ENCODE results near the gene WDR7. TPM values are rescaled to one million over a fixed set of nuclear protein-coding genes. Genes with fewer than 3 reads are reported as not detected.

WDR7 gene
- total RNA-seq, 1 experiment from 2014 or later, result 11.5 TPM

- Histone ChIP-seq H3K79me2 (ENCODE audit: insufficient read depth, low read length) (no peaks in the 10 kb centered on the region), H3K27ac (ENCODE audit: low read depth, low read length) (no peak overlapping the region), H3K27me3 (ENCODE audit: insufficient read depth, low read length) (no peaks in the 10 kb centered on the region), H3K4me3 (replicated peaks in 1 of 2; ENCODE audit: low read depth in 1 of 2, low read length in 2 of 2) (no peak overlapping the region), H2AFZ (ENCODE audit: low read depth, low read length, poor library complexity, severe bottlenecking) (no peak overlapping the region), H4K20me1 (ENCODE audit: insufficient read depth) (no peaks in the 10 kb centered on the region), H3K4me1 (ENCODE audit: control insufficient read depth in 1 of 2, insufficient read depth in 2 of 2, low read length in 2 of 2) (no peaks in the 10 kb centered on the region), H3K36me3 (ENCODE audit: control insufficient read depth in 1 of 2, insufficient read depth in 2 of 2, low read length in 2 of 2) (no peaks in the 10 kb centered on the region), H3K4me2 (ENCODE audit: low read length) (no peak overlapping the region), H3K9me3 (ENCODE audit: control insufficient read depth in 1 of 2, insufficient read depth in 1 of 2, low read depth in 1 of 2, low read length in 2 of 2) (no peaks in the 10 kb centered on the region), H3K9me2 (ENCODE audit: insufficient read depth) (no peaks in the 10 kb centered on the region), H3K9ac (ENCODE audit: low read length) (no peak overlapping the region)
- BruUV-seq (replicated peaks), result no TSS peak
- CTCF ChIA-PET, result no interaction called here
- intact Hi-C loops (cut with micrococcal nuclease), result no loop called here
- ATAC-seq (no peak), DNase-seq (ENCODE audit: low read depth, low spot score) (no peak)
- TF ChIP-seq POLR2A (IDR thresholded peaks at IDR 0.05; ENCODE audit: borderline replicate concordance, extremely low read depth, insufficient read depth, insufficient read length) (no peak), POLR2AphosphoS5 (IDR thresholded peaks at IDR 0.05; ENCODE audit: low read depth, low read length) (no peak), CBX3 (IDR thresholded peaks at IDR 0.05; ENCODE audit: low read depth) (no peak), ZBTB33 (IDR thresholded peaks at IDR 0.05; ENCODE audit: extremely low read depth, insufficient replicate concordance, low read length) (no peak), ATF3 (IDR thresholded peaks at IDR 0.05) (no peak), EGR1 (IDR thresholded peaks at IDR 0.05; ENCODE audit: low read depth) (no peak), CEBPB (IDR thresholded peaks at IDR 0.05; ENCODE audit: low read depth) (no peak), RAD21 (IDR thresholded peaks at IDR 0.05; ENCODE audit: low read depth) (no peak), ZNF274 (IDR thresholded peaks at IDR 0.05; ENCODE audit: low read depth, low read length) (no peak)
- POLR2A ChIA-PET, result no interaction called here
- RAD21 ChIA-PET (ENCODE audit: low non-redundant PET in 1 of 2, low total read pairs in 2 of 2, uncharacterized antibody in 2 of 2, unreplicated experiment in 2 of 2), result no interaction called here
Observed at GRCh38 chr18:56986829-56987228, 335.7 kb downstream of the WDR7 start.

GRCh38 chr18:56987236-56987635 lies 336.1 kb downstream of the WDR7 start:
- intact Hi-C loops (cut with micrococcal nuclease), result no loop called here
- no peak overlapping the region for H3K9ac ChIP-seq (ENCODE audit: low read length)
- no peaks in the 10 kb centered on the region for H3K9me3 ChIP-seq (ENCODE audit: control insufficient read depth in 1 of 2, insufficient read depth in 1 of 2, low read depth in 1 of 2, low read length in 2 of 2)
- H3K79me2 ChIP-seq (ENCODE audit: insufficient read depth, low read length), result no peaks in the 10 kb centered on the region
- DNase-seq (ENCODE audit: low read depth, low spot score), result no peak
- no TSS peak for BruUV-seq (replicated peaks)
- no peak overlapping the region for H3K27ac ChIP-seq (ENCODE audit: low read depth, low read length)
- no peaks in the 10 kb centered on the region for H3K4me1 ChIP-seq (ENCODE audit: control insufficient read depth in 1 of 2, insufficient read depth in 2 of 2, low read length in 2 of 2)
- H2AFZ ChIP-seq (ENCODE audit: low read depth, low read length, poor library complexity, severe bottlenecking), result no peak overlapping the region
- no peaks in the 10 kb centered on the region for H3K36me3 ChIP-seq (ENCODE audit: control insufficient read depth in 1 of 2, insufficient read depth in 2 of 2, low read length in 2 of 2)
- ChIA-PET RAD21 (ENCODE audit: low non-redundant PET in 1 of 2, low total read pairs in 2 of 2, uncharacterized antibody in 2 of 2, unreplicated experiment in 2 of 2) (no interaction called here), CTCF (no interaction called here), POLR2A (no interaction called here)
- H3K27me3 ChIP-seq (ENCODE audit: insufficient read depth, low read length), result no peaks in the 10 kb centered on the region
- no peaks in the 10 kb centered on the region for H3K9me2 ChIP-seq (ENCODE audit: insufficient read depth)
- no peak for TF ChIP-seq CBX3 (IDR thresholded peaks at IDR 0.05; ENCODE audit: low read depth)
- H3K4me2 ChIP-seq (ENCODE audit: low read length), result no peak overlapping the region
- H3K4me3 ChIP-seq (replicated peaks in 1 of 2; ENCODE audit: low read depth in 1 of 2, low read length in 2 of 2), result no peak overlapping the region
- H4K20me1 ChIP-seq (ENCODE audit: insufficient read depth), result no peaks in the 10 kb centered on the region
- no peak for ATAC-seq
